Peyer's patch (tissue), 4 donors: Measurements from ENCODE around the gene SPRED3.

Experiments
- CTCF ChIP-seq, 6 experiments: fragments of 450-650 bp in 4 of 6; fragments of 200-600 bp in 2 of 6; sonication (generic) in 1 of 6; IDR thresholded peaks; one replicate each; pipeline ENCODE4 v1.5.1; 2017 to 2019; ENCODE audit warnings: antibody characterized with exemption in 6 of 6, mild to moderate bottlenecking in 3 of 6, moderate library complexity in 1 of 6
- POLR2A ChIP-seq, 2 donors: fragments of 450-650 bp; IDR thresholded peaks; one replicate each; pipeline ENCODE4 v1.5.1; 2017; ENCODE audit warnings: antibody characterized with exemption in 2 of 2, mild to moderate bottlenecking in 2 of 2, moderate library complexity in 2 of 2

GRCh38 chr19:38340927-38341326 is 47.6 kb upstream of the SPRED3 start:
- TF ChIP-seq POLR2A (IDR thresholded peaks at IDR 0.05) (no peak), CTCF (IDR thresholded peaks at IDR 0.05) (no peak)
